ENCODE data around the gene DLEC1. TPM values are rescaled to one million over a fixed set of nuclear protein-coding genes. Genes with fewer than 3 reads are reported as not detected.

DLEC1 gene
- total RNA-seq, 1 donor from 2014 or later, result 0.54 TPM

- TF ChIP-seq EZH2 (IDR thresholded peaks at IDR 0.05; ENCODE audit: insufficient read depth, low read length) (no peak), CTCF (IDR thresholded peaks at IDR 0.05; ENCODE audit: insufficient read depth, low read depth, low read length) (no peak)
- H2AFZ ChIP-seq (ENCODE audit: low read depth, low read length), result no peak overlapping the region
- H3K27ac ChIP-seq (ENCODE audit: low read depth, low read length), result no peak overlapping the region
- Mint-ChIP-seq H3K4me1 (ENCODE audit: low read depth, unreplicated experiment) (peaks cover 5% of the 10 kb centered on the region), H3K9me3 (ENCODE audit: unreplicated experiment) (no peaks in the 10 kb centered on the region), H3K36me3 (ENCODE audit: low read depth, unreplicated experiment) (peaks cover 11% of the 10 kb centered on the region), H3K4me3 (ENCODE audit: unreplicated experiment) (no peak overlapping the region), H3K27ac (ENCODE audit: unreplicated experiment) (no peak overlapping the region), H3K27me3 (ENCODE audit: low read depth, unreplicated experiment) (no peaks in the 10 kb centered on the region)
- no peaks in the 10 kb centered on the region for H3K79me2 ChIP-seq (ENCODE audit: insufficient read depth, low read length)
- peaks cover 6% of the 10 kb centered on the region for H4K20me1 ChIP-seq (ENCODE audit: insufficient read depth, low read length)
- no peaks in the 10 kb centered on the region for H3K36me3 ChIP-seq (ENCODE audit: insufficient read depth, low read length)
- no peak overlapping the region for H3K4me3 ChIP-seq (ENCODE audit: insufficient read depth, low read depth, low read length)
- DNase-seq (ENCODE audit: low read depth), result no peak
- H3K4me2 ChIP-seq (ENCODE audit: low read length), result no peak overlapping the region
- H3K9me3 ChIP-seq (ENCODE audit: insufficient read depth, low read depth, low read length), result no peaks in the 10 kb centered on the region
- H3K4me1 ChIP-seq (ENCODE audit: insufficient read depth, low read length), result peaks cover 6% of the 10 kb centered on the region
- FAIRE-seq, result no peak
- H3K27me3 ChIP-seq (ENCODE audit: insufficient read depth, low read length), result no peaks in the 10 kb centered on the region
- no peak overlapping the region for H3K9ac ChIP-seq (ENCODE audit: low read length)
Measured at GRCh38 chr3:38008971-38009580, 29.9 kb upstream of the DLEC1 start.

- peaks cover 13% of the 10 kb centered on the region for H3K36me3 Mint-ChIP-seq (ENCODE audit: low read depth, unreplicated experiment)
- no peaks in the 10 kb centered on the region for H3K4me1 Mint-ChIP-seq (ENCODE audit: low read depth, unreplicated experiment)
- H3K9me3 Mint-ChIP-seq (ENCODE audit: unreplicated experiment), result peaks cover 2% of the 10 kb centered on the region
- no peak overlapping the region for H3K4me3 Mint-ChIP-seq (ENCODE audit: unreplicated experiment)
- Histone ChIP-seq H3K36me3 (ENCODE audit: insufficient read depth, low read length) (no peaks in the 10 kb centered on the region), H3K27me3 (ENCODE audit: insufficient read depth, low read length) (no peaks in the 10 kb centered on the region), H4K20me1 (ENCODE audit: insufficient read depth, low read length) (peaks cover under 1% of the 10 kb centered on the region), H3K4me2 (ENCODE audit: low read length) (no peak overlapping the region), H3K9ac (ENCODE audit: low read length) (no peak overlapping the region), H3K4me3 (ENCODE audit: insufficient read depth, low read depth, low read length) (no peak overlapping the region), H3K4me1 (ENCODE audit: insufficient read depth, low read length) (no peaks in the 10 kb centered on the region), H3K9me3 (ENCODE audit: insufficient read depth, low read depth, low read length) (no peaks in the 10 kb centered on the region), H2AFZ (ENCODE audit: low read depth, low read length) (no peak overlapping the region), H3K79me2 (ENCODE audit: insufficient read depth, low read length) (no peaks in the 10 kb centered on the region), H3K27ac (ENCODE audit: low read depth, low read length) (no peak overlapping the region)
- DNase-seq (ENCODE audit: low read depth) (no peak), FAIRE-seq (no peak)
- no peak for TF ChIP-seq CTCF (IDR thresholded peaks at IDR 0.05; ENCODE audit: insufficient read depth, low read depth, low read length)
- TF ChIP-seq EZH2 (IDR thresholded peaks at IDR 0.05; ENCODE audit: insufficient read depth, low read length), result no peak
- no peak overlapping the region for H3K27ac Mint-ChIP-seq (ENCODE audit: unreplicated experiment)
- H3K27me3 Mint-ChIP-seq (ENCODE audit: low read depth, unreplicated experiment), result no peaks in the 10 kb centered on the region
Measured at GRCh38 chr3:38009807-38010591, 29.0 kb upstream of the DLEC1 start.

GRCh38 chr3:38011111-38011510 lies 27.9 kb upstream of the DLEC1 start:
- H3K9me3 Mint-ChIP-seq (ENCODE audit: unreplicated experiment), result peaks cover 3% of the 10 kb centered on the region
- DNase-seq (ENCODE audit: low read depth) (no peak), FAIRE-seq (no peak)
- no peak overlapping the region for H2AFZ ChIP-seq (ENCODE audit: low read depth, low read length)
- TF ChIP-seq CTCF (IDR thresholded peaks at IDR 0.05; ENCODE audit: insufficient read depth, low read depth, low read length) (no peak), EZH2 (IDR thresholded peaks at IDR 0.05; ENCODE audit: insufficient read depth, low read length) (no peak)
- no peak overlapping the region for H3K4me2 ChIP-seq (ENCODE audit: low read length)
- no peaks in the 10 kb centered on the region for H3K4me1 Mint-ChIP-seq (ENCODE audit: low read depth, unreplicated experiment)
- no peak overlapping the region for H3K27ac ChIP-seq (ENCODE audit: low read depth, low read length)
- no peaks in the 10 kb centered on the region for H4K20me1 ChIP-seq (ENCODE audit: insufficient read depth, low read length)
- H3K4me1 ChIP-seq (ENCODE audit: insufficient read depth, low read length), result no peaks in the 10 kb centered on the region
- H3K27me3 Mint-ChIP-seq (ENCODE audit: low read depth, unreplicated experiment), result no peaks in the 10 kb centered on the region
- H3K36me3 Mint-ChIP-seq (ENCODE audit: low read depth, unreplicated experiment), result peaks cover 23% of the 10 kb centered on the region
- H3K27me3 ChIP-seq (ENCODE audit: insufficient read depth, low read length), result no peaks in the 10 kb centered on the region
- peaks cover 4% of the 10 kb centered on the region for H3K36me3 ChIP-seq (ENCODE audit: insufficient read depth, low read length)
- H3K4me3 ChIP-seq (ENCODE audit: insufficient read depth, low read depth, low read length), result no peak overlapping the region
- no peaks in the 10 kb centered on the region for H3K79me2 ChIP-seq (ENCODE audit: insufficient read depth, low read length)
- no peak overlapping the region for H3K9ac ChIP-seq (ENCODE audit: low read length)
- H3K4me3 Mint-ChIP-seq (ENCODE audit: unreplicated experiment), result no peak overlapping the region
- no peaks in the 10 kb centered on the region for H3K9me3 ChIP-seq (ENCODE audit: insufficient read depth, low read depth, low read length)
- no peak overlapping the region for H3K27ac Mint-ChIP-seq (ENCODE audit: unreplicated experiment)
